ENCODE data around the gene CHST12. TPM values are rescaled to one million over a fixed set of nuclear protein-coding genes. Genes with fewer than 3 reads are reported as not detected.
"Not testable (repeated sequence)": the region's sequence is repeated elsewhere in the genome, so short reads cannot be mapped to it uniquely, and the experiment has no call there.

The CHST12 gene
- polyA plus RNA-seq, 3 donors, result 10.5 to 20.4 (median 15.7) TPM

GRCh38 chr7:2417178-2417577 is 13.8 kb downstream of the CHST12 start:
- whole genome bisulfite sequencing, 3 donors, result 96 to 100% (median 96%) methylated on average over 2 to 3 of the region's 3 CpGs
- H3K27ac ChIP-seq (ENCODE audit: low read depth, low read length), result not testable (repeated sequence)

- WGBS, 3 donors, result 54 to 83% (median 67%) methylated on average over 15 of the region's 15 CpGs
- no peak overlapping the region for H3K27ac ChIP-seq (ENCODE audit: low read depth, low read length)
Observed at GRCh38 chr7:2417981-2418481, 14.6 kb downstream of the CHST12 start.

- H3K27ac ChIP-seq (ENCODE audit: low read depth, low read length), result no peak overlapping the region
- 94 to 97% (median 95%) methylated on average over 6 to 7 of the region's 7 CpGs for WGBS, 3 donors
Observed at GRCh38 chr7:2420216-2420933, 17.0 kb downstream of the CHST12 start.

- WGBS, 3 donors, result 81 to 92% (median 85%) methylated on average over 9 of the region's 9 CpGs
- no peak overlapping the region for H3K27ac ChIP-seq (ENCODE audit: low read depth, low read length)
Observed at GRCh38 chr7:2421943-2422310, 18.5 kb downstream of the CHST12 start.

DNA sequence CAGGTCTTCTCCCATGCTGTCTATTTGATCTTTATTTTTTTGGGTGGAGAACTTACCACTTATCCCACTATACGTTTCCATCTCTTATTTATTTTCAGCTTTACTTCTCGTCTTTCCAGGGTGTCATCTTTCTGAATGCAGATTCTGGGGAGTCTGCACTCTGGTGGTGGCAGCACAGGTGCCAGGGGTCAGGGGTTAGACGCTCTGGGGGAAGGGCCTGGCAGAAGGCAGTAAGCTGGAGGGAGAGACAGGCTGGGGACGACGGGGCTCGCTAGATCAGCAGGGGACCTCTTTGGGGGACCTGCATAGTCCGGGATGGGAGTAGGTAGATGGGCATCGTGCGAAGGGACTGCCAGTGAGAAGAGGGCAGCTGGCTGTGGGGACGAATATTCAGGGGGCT is 22.3 kb downstream of the CHST12 start:
- 87 to 91% (median 87%) methylated on average over 10 of the region's 10 CpGs for WGBS, 3 donors
- H3K27ac ChIP-seq (ENCODE audit: low read depth, low read length), result no peak overlapping the region

GRCh38 chr7:2431260-2431867 is 28.0 kb downstream of the CHST12 start:
- 81 to 89% (median 88%) methylated on average over 3 of the region's 3 CpGs for WGBS, 3 donors

GRCh38 chr7:2432910-2433712 is 29.7 kb downstream of the CHST12 start:
- H3K27ac ChIP-seq (ENCODE audit: low read depth, low read length), result no peak overlapping the region
- WGBS, 3 donors, result 97 to 98% (median 97%) methylated on average over 85 of the region's 85 CpGs

More at GRCh38 chr7:2431260-2431867, 28.0 kb downstream of the CHST12 start:
- H3K27ac ChIP-seq (ENCODE audit: low read depth, low read length), result no peak overlapping the region

GRCh38 chr7:2433713-2434550 is 30.5 kb downstream of the CHST12 start:
- 96 to 98% (median 96%) methylated on average over 41 to 42 of the region's 42 CpGs for WGBS, 3 donors

DNA sequence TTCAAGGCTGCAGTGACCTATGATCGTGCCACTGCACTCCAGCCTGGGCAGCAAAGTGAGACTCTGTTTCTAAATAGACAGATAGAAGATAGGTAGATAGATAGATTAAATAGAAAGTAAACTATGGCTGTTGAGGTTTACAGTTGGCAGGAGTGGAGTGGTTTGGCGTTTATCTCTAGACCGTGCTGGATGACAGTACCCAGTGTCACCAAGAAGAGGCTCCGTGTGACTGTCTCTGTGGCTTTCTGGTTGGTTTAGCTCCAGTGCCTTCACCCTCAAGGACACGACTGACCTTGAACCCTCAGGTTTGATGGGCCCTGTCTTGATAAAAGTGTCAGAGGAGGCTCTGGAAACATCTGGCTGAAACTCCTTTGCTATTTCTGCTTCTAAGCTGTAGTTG is 31.7 kb downstream of the CHST12 start:
- WGBS, 3 donors, result 88 to 92% (median 90%) methylated on average over 5 of the region's 5 CpGs
- no peak overlapping the region for H3K27ac ChIP-seq (ENCODE audit: low read depth, low read length)

More at GRCh38 chr7:2433713-2434550, 30.5 kb downstream of the CHST12 start:
- no peak overlapping the region for H3K27ac ChIP-seq (ENCODE audit: low read depth, low read length)

DNA sequence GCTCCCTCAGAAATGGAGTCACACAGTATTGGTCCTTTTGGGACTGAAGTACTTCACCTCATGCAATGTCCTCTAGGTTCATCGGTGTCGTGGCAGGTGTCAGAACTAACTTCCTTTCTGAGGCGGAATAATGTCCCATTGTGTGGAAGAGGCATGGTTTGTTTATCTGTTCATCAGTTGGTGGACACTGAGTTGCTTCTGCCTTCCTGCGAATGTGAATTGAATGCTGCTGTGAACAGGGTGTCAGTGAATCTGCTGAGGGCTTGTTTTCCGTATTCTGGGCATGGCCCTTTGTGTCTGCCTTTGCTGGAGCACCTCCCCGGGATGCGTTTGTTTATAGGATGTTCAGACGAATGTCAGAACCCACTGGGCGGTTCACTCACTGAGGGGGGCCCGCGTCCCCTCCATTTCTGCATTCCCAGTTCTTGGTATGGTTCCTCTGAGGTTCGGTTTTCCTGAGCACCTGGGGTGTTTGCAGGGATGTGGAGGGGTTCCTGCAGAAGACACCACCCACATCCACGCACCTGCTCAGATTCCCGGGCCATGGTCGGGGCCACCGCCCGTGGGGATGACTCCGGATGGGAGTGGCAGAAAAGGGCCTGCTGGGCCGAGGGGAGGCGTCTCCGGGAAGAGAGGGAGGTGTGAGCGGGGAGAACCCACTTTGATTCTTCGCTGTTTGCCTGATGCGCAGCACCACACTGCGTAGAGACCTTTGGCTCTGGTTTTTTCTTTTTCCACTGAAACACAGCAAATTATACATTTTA is 33.1 kb downstream of the CHST12 start:
- 83 to 87% (median 87%) methylated on average over 25 of the region's 25 CpGs for WGBS, 3 donors
- H3K27ac ChIP-seq (ENCODE audit: low read depth, low read length), result no peak overlapping the region

- no peak overlapping the region for H3K27ac ChIP-seq (ENCODE audit: low read depth, low read length)
- 80 to 92% (median 86%) methylated on average over 9 of the region's 9 CpGs for WGBS, 3 donors
Observed at GRCh38 chr7:2437136-2437535, 33.7 kb downstream of the CHST12 start.

DNA sequence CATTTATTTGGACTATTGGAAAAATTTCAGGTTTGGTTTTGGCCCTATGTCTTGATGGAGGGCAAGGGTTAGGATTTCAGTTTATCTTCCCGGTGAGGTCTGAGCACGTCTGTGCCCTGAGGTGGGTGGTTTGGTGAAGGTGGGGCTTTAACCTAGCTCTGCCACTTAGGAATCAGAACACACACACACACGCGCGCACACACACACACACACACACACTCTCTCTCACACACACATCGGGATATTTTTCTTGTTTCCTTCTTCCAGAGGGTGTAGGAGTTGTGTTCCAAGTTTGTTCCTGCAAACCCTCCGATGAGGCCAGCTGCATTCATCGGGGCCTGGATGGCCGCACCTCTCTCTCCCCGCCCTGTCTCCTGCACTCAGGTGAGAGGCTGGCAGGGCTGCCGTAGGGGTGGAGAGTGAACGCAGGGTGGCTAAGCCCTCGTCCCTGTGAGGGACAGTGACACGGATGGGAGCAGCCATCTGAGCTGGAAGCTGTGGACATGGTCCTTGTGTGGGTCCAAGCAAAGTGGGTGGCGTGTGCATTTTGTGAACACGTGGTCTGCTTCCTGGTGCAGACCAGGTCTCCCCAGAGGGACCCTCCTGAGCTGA is 34.2 kb downstream of the CHST12 start:
- no peak overlapping the region for H3K27ac ChIP-seq (ENCODE audit: low read depth, low read length)
- 80 to 86% (median 80%) methylated on average over 16 of the region's 16 CpGs for WGBS, 3 donors

- 66 to 84% (median 78%) methylated on average over 7 of the region's 7 CpGs for WGBS, 3 donors
- no peak overlapping the region for H3K27ac ChIP-seq (ENCODE audit: low read depth, low read length)
Observed at GRCh38 chr7:2438186-2438585, 34.8 kb downstream of the CHST12 start.

DNA sequence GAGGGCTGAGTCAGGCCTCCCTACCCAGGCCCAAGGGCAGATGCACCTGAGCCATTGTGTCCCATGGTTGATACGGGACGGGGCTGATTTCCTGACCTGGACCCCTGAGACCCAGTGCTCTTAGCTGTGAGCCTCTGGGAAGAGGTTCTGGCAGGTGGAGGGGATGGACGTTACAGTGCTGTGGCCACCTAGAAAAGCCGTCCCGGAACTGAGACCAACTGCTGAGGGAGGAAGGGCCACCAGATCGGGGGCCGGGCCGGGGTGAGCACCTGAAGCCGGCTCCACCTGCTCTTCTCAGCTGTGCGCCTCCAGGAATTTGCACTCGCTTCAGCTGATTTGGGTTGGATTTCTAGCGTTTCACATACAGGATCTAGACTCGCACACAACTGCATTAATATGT is 35.4 kb downstream of the CHST12 start:
- WGBS, 3 donors, result 94 to 98% (median 95%) methylated on average over 13 of the region's 13 CpGs
- H3K27ac ChIP-seq (ENCODE audit: low read depth, low read length), result no peak overlapping the region

DNA sequence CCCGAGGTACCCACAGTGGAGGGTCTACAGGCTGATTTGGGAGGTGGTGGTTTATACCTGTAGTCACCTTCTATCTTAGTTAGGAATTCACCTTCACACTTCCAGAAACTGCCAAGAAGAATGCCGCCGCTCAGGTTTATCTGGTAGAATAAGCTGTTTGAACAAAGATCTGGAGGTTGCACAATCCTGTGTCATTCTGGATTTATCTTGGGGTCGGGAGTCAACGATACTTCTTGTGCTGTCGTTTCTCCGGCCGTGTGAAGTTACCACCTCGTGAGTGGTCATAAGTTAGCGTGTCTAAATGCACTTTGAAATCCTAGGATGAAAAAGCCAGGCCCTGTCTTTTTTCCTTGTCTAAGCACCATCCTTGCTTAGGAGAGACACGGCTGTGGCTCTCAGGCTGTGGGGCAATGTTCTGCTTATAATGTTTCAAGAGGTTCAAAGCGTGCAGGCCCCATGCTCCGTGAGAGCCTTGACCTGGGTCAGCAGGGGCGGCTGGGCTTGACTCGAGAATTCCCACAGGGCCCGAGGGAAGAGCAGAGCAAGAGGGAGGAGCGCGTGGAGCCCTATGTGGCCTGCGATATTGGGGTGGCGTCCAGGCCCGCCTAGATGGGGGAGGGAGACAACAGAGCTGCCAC is 37.3 kb downstream of the CHST12 start:
- no peak overlapping the region for H3K27ac ChIP-seq (ENCODE audit: low read depth, low read length)
- WGBS, 3 donors, result 38 to 70% (median 68%) methylated on average over 21 of the region's 21 CpGs

- WGBS, 3 donors, result 82 to 91% (median 86%) methylated on average over 5 of the region's 5 CpGs
- no peak overlapping the region for H3K27ac ChIP-seq (ENCODE audit: low read depth, low read length)
Observed at GRCh38 chr7:2441430-2442058, 38.1 kb downstream of the CHST12 start.

Measured in adipose tissue (tissue), 3 donors.